Fibroblast of lung (primary cell): Measurements from ENCODE around the gene ELFN2. TPM values are rescaled to one million over a fixed set of nuclear protein-coding genes. Genes with fewer than 3 reads are reported as not detected.

Source experiments
- DNase-seq, 2 donors: peaks; one replicate each; pipeline versions ENCODE4 v3.0.0 to v3.0.0-alpha.2; 2010; ENCODE audit warnings: low read depth in 2 of 2
- H2AFZ ChIP-seq: 2 replicates; pipeline ENCODE4 v1.5.1; 2012; ENCODE audit warnings: low read length, control low read depth, inconsistent platforms
- H3K27ac ChIP-seq: 2 replicates; pipeline ENCODE4 v1.5.1; 2011; ENCODE audit warnings: low read length, control low read depth; ENCODE audit not compliant: insufficient read depth
- H3K27me3 ChIP-seq: 2 replicates; pipeline ENCODE4 v1.5.1; 2011; ENCODE audit warnings: mild to moderate bottlenecking, low read length; ENCODE audit not compliant: control insufficient read depth, insufficient read depth
- H3K36me3 ChIP-seq: 2 replicates; pipeline ENCODE4 v1.5.1; 2011; ENCODE audit warnings: low read length; ENCODE audit not compliant: control insufficient read depth, insufficient read depth
- H3K4me1 ChIP-seq: 2 replicates; pipeline ENCODE4 v1.5.1; 2011; ENCODE audit warnings: low read length; ENCODE audit not compliant: control insufficient read depth, insufficient read depth; ENCODE audit errors: extremely low read depth
- H3K4me2 ChIP-seq: 2 replicates; pipeline ENCODE4 v1.5.1; 2011; ENCODE audit warnings: low read length, control low read depth; ENCODE audit not compliant: insufficient read depth; ENCODE audit errors: extremely low read depth
- H3K4me3 ChIP-seq, 4 experiments: fragments of 200-600 bp in 1 of 4; sonication (generic) in 1 of 4; replicated peaks in 1 of 4; 2 replicates each; pipeline ENCODE4 v1.5.1; 2011 to 2016; ENCODE audit warnings: low read length in 4 of 4, low read depth in 3 of 4, mild to moderate bottlenecking in 3 of 4, control low read depth in 2 of 4, inconsistent platforms in 1 of 4, mixed read lengths in 1 of 4; ENCODE audit not compliant: insufficient read depth in 1 of 4; ENCODE audit errors: control extremely low read depth in 1 of 4
- H3K79me2 ChIP-seq: 2 replicates; pipeline ENCODE4 v1.5.1; 2012; ENCODE audit warnings: mild to moderate bottlenecking, low read length, inconsistent platforms; ENCODE audit not compliant: control insufficient read depth, insufficient read depth
- H3K9ac ChIP-seq: 2 replicates; pipeline ENCODE4 v1.5.1; 2011; ENCODE audit warnings: mild to moderate bottlenecking, low read length, control low read depth; ENCODE audit not compliant: insufficient read depth
- H3K9me3 ChIP-seq: 2 replicates; pipeline ENCODE4 v1.5.1; 2012; ENCODE audit warnings: low read depth, low read length; ENCODE audit not compliant: control insufficient read depth, insufficient read depth
- H4K20me1 ChIP-seq: 2 replicates; pipeline ENCODE4 v1.5.1; 2011; ENCODE audit warnings: low read length; ENCODE audit not compliant: control insufficient read depth, insufficient read depth; ENCODE audit errors: extremely low read depth
- EZH2 ChIP-seq: IDR thresholded peaks from 2 replicates; pipeline ENCODE4 v1.5.1; 2012; ENCODE audit warnings: low read length, control low read depth, mild to moderate bottlenecking; ENCODE audit errors: missing control alignments
- polyA plus RNA-seq, 2 donors: library from polyadenylated mRNA; depleted of rRNA in 1 of 2; stranded (reverse) in 1 of 2; unstranded in 1 of 2; fragments of >200 nt; gene quantifications; 2 replicates each; pipeline ENCODE4 v1.2.1, GENCODE V29; 2011 to 2012; ENCODE audit warnings: missing spikeins in 1 of 2
- total RNA-seq: library from RNA; depleted of rRNA; stranded (reverse); fragments of >200 nt; gene quantifications from 2 replicates; pipeline ENCODE4 v1.2.1, GENCODE V29; 2014
- TF ChIP-seq, protein P1 (sequence below), 2 donors: IDR thresholded peaks in 1 of 2; conservative IDR thresholded peaks in 1 of 2; 1 replicate in 1 of 2; 2 replicates in 1 of 2; pipeline ENCODE4 v1.5.1; 2011 to 2012; ENCODE audit warnings: low read length in 2 of 2, control low read depth in 1 of 2, inconsistent platforms in 1 of 2, low read depth in 1 of 2, mild to moderate bottlenecking in 1 of 2

ELFN2 gene
- total and polyA plus RNA-seq, 2 donors (not counting 1 experiment from before 2014, with no cell fraction given): under 0.01 to 0.02 TPM

DNA sequence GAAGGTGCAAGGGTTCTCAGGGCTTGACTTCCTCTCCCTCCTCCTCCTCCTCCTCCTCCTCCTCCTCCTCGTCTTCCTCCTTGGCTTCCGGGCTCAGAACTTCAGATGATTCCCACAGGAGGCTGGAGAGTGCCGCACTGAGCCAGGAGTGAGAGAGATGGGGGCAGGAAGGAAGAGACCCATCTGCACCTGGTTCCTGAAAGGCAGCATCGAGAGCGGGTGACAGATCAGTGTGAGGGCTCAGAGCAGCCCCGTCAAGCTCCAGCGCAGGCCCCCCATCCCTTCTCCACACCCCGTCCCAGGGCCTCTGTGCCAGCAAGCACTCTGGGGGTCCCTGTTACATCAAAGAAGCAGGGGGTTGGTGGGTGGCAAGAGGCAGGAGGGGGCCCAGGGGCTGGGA is 51.5 kb downstream of the ELFN2 start:
- H3K4me3 ChIP-seq: no peak overlapping the region
- H4K20me1 ChIP-seq: no peaks in the 10 kb centered on the region
- no peak overlapping the region for H3K9ac ChIP-seq
- H3K79me2 ChIP-seq: no peaks in the 10 kb centered on the region
- peaks cover 32% of the 10 kb centered on the region for H3K27me3 ChIP-seq
- H3K9me3 ChIP-seq: no peaks in the 10 kb centered on the region
- H3K36me3 ChIP-seq: no peaks in the 10 kb centered on the region
- no peak overlapping the region for H3K27ac ChIP-seq
- DNase-seq: no peak
- H3K4me1 ChIP-seq: no peaks in the 10 kb centered on the region
- no peak overlapping the region for H3K4me2 ChIP-seq
- TF ChIP-seq, protein P1, sequence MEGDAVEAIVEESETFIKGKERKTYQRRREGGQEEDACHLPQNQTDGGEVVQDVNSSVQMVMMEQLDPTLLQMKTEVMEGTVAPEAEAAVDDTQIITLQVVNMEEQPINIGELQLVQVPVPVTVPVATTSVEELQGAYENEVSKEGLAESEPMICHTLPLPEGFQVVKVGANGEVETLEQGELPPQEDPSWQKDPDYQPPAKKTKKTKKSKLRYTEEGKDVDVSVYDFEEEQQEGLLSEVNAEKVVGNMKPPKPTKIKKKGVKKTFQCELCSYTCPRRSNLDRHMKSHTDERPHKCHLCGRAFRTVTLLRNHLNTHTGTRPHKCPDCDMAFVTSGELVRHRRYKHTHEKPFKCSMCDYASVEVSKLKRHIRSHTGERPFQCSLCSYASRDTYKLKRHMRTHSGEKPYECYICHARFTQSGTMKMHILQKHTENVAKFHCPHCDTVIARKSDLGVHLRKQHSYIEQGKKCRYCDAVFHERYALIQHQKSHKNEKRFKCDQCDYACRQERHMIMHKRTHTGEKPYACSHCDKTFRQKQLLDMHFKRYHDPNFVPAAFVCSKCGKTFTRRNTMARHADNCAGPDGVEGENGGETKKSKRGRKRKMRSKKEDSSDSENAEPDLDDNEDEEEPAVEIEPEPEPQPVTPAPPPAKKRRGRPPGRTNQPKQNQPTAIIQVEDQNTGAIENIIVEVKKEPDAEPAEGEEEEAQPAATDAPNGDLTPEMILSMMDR (conservative IDR thresholded peaks at IDR 0.05 in 1 of 2, IDR thresholded peaks at IDR 0.05 in 1 of 2; ENCODE audit: low read depth in 1 of 2, low read length in 2 of 2): no peak
- no peak for TF ChIP-seq EZH2
- no peak overlapping the region for H2AFZ ChIP-seq

GRCh38 chr22:37374571-37374970 is 52.7 kb downstream of the ELFN2 start:
- no peaks in the 10 kb centered on the region for H3K9me3 ChIP-seq
- no peak overlapping the region for H3K4me2 ChIP-seq
- H3K4me3 ChIP-seq: no peak overlapping the region
- TF ChIP-seq, protein P1 (conservative IDR thresholded peaks at IDR 0.05 in 1 of 2, IDR thresholded peaks at IDR 0.05 in 1 of 2; ENCODE audit: low read depth in 1 of 2, low read length in 2 of 2): no peak
- no peak for TF ChIP-seq EZH2
- no peaks in the 10 kb centered on the region for H3K36me3 ChIP-seq
- no peaks in the 10 kb centered on the region for H3K79me2 ChIP-seq
- no peak overlapping the region for H3K27ac ChIP-seq
- no peaks in the 10 kb centered on the region for H3K4me1 ChIP-seq
- H2AFZ ChIP-seq: no peak overlapping the region
- no peaks in the 10 kb centered on the region for H4K20me1 ChIP-seq
- peaks cover 25% of the 10 kb centered on the region for H3K27me3 ChIP-seq
- no peak overlapping the region for H3K9ac ChIP-seq
- no peak for DNase-seq

DNA sequence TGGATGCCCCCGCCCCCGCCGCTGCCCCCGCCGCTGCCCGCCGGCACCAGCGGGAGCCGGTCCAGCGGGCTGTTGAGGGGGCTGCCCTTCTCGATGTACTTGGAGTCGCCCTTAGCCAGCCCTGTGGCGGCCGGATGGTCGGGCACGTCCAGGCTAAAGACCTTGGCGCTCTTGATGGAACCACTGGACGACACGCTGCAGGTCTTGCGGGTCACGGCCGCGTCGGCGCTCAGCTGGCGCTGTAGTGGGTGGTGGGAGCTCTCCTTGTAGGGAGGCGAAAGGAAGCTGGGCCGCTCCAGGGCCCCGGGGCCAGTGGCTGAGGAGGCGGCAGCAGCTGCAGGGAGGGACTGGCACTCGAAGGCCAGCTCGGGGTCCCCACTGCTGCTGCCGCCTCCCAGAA is 53.8 kb downstream of the ELFN2 start:
- Histone ChIP-seq H3K4me1 (no peaks in the 10 kb centered on the region), H4K20me1 (no peaks in the 10 kb centered on the region), H3K27ac (no peak overlapping the region), H3K36me3 (no peaks in the 10 kb centered on the region), H3K27me3 (peaks cover 21% of the 10 kb centered on the region), H3K9ac (no peak overlapping the region), H3K4me3 (no peak overlapping the region), H3K9me3 (no peaks in the 10 kb centered on the region), H3K4me2 (no peak overlapping the region), H3K79me2 (no peaks in the 10 kb centered on the region), H2AFZ (no peak overlapping the region)
- TF ChIP-seq, protein P1 (conservative IDR thresholded peaks at IDR 0.05 in 1 of 2, IDR thresholded peaks at IDR 0.05 in 1 of 2; ENCODE audit: low read depth in 1 of 2, low read length in 2 of 2): no peak
- TF ChIP-seq EZH2: no peak
- DNase-seq: no peak
